Hematopoietic multipotent progenitor cell treated with erythropoietin and hydrocortisone succinate and interleukin-3 and kit ligand, for 15 days (in vitro differentiated cells): Measurements from ENCODE around the gene ZNF385D.

Experiments
- DNase-seq: peaks from one replicate; pipeline ENCODE4 v3.0.0-alpha.2; 2015; ENCODE audit warnings: low spot score

ZNF385D gene

GRCh38 chr3:21377071-21377769, 373.8 kb downstream of the ZNF385D start:
- no peak for DNase-seq

- no peak for DNase-seq
Measured at GRCh38 chr3:21372316-21372715, 378.7 kb downstream of the ZNF385D start.
